HG02642 (cell line): ENCODE data around the gene STAT4.

Source experiments
- ATAC-seq: cut with Tn5 transposase; IDR thresholded peaks from one replicate; pipeline ENCODE4 v1.9.1; 2021; ENCODE audit warnings: mild to moderate bottlenecking; ENCODE audit not compliant: unreplicated experiment, poor library complexity

Gene STAT4

GRCh38 chr2:191150230-191150599 lies 579 bp downstream of the STAT4 start:
- ATAC-seq = peak; percentile 19

GRCh38 chr2:191149391-191149790 lies 1.4 kb downstream of the STAT4 start:
- ATAC-seq = no peak

GRCh38 chr2:191148791-191149190 lies 2.0 kb downstream of the STAT4 start:
- no peak for ATAC-seq

- ATAC-seq = no peak
These were observed 2.5 kb downstream of the STAT4 start for GRCh38 chr2:191148281-191148680.

GRCh38 chr2:191145769-191146471 lies 4.9 kb downstream of the STAT4 start:
- no peak for ATAC-seq

GRCh38 chr2:191144217-191144616 lies 6.6 kb downstream of the STAT4 start:
- no peak for ATAC-seq

GRCh38 chr2:191143791-191144190 lies 7.0 kb downstream of the STAT4 start:
- no peak for ATAC-seq

- ATAC-seq = no peak
These were observed 21.9 kb downstream of the STAT4 start for GRCh38 chr2:191128911-191129304.

- peak; percentile 67 for ATAC-seq
These were observed 22.5 kb downstream of the STAT4 start for GRCh38 chr2:191128172-191128910.

GRCh38 chr2:191127235-191127634 lies 23.6 kb downstream of the STAT4 start:
- no peak for ATAC-seq

GRCh38 chr2:191126386-191127085 lies 24.3 kb downstream of the STAT4 start:
- no peak for ATAC-seq

- no peak for ATAC-seq
These were observed 25.1 kb downstream of the STAT4 start for GRCh38 chr2:191125646-191126045.

GRCh38 chr2:191122638-191123294 lies 28.0 kb downstream of the STAT4 start:
- no peak for ATAC-seq

- no peak for ATAC-seq
These were observed 33.5 kb downstream of the STAT4 start for GRCh38 chr2:191117341-191117740.

- peak; percentile 37 for ATAC-seq
These were observed 35.0 kb downstream of the STAT4 start for GRCh38 chr2:191115804-191116203.

GRCh38 chr2:191115391-191115790 lies 35.4 kb downstream of the STAT4 start:
- peak; percentile 56 for ATAC-seq

- ATAC-seq = peak; percentile 78
These were observed 36.3 kb downstream of the STAT4 start for GRCh38 chr2:191114403-191114886.

GRCh38 chr2:191113761-191114160 lies 37.0 kb downstream of the STAT4 start:
- ATAC-seq = no peak

GRCh38 chr2:191112448-191112901 lies 38.3 kb downstream of the STAT4 start:
- ATAC-seq = no peak

- peak; percentile 32 for ATAC-seq
These were observed 40.9 kb downstream of the STAT4 start for GRCh38 chr2:191109888-191110287.
